GM18508 (cell line): Measurements from ENCODE around the gene ZNF519.

Experiments used
- ATAC-seq: cut with Tn5 transposase; IDR thresholded peaks from one replicate; pipeline ENCODE4 v1.9.1; 2021; ENCODE audit warnings: moderate number of reproducible peaks; ENCODE audit not compliant: insufficient read depth, unreplicated experiment

Gene ZNF519

DNA sequence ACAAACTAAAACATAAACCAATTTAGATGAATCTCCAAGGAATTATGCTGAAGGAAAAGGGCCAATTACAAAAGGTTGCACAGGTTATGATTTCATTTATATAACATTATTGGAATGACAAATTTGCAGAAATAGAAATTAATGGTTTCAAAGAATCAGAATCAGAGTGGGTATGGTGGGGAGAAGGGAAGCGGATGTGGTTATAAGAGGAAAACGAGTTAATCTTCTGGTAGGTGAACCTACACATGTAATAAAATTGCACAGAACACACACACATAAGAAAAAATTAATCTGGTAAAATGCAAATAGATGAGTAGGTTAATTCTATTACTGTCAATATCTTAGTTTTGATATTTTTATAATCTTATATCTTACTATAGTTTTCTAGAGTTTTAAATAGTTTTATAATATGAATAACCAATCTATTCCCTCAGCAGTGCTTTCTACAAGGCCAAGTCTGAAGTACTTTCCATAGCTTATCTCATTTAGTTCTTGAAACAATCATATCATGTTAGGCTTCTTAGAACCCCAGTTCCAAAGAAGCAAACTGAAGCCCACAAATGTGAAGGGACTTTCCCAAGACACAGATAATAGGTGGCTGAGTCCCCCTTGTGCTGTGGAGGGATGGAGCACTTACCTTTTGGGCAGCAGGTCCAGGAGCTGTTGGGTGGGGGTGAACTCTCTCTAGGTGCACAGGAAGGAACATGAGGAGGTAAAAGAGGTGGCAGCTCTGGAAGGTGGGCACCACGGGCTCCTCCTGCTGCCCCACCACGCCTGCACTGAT is 31.5 kb downstream of the ZNF519 start:
- ATAC-seq, result no peak

DNA sequence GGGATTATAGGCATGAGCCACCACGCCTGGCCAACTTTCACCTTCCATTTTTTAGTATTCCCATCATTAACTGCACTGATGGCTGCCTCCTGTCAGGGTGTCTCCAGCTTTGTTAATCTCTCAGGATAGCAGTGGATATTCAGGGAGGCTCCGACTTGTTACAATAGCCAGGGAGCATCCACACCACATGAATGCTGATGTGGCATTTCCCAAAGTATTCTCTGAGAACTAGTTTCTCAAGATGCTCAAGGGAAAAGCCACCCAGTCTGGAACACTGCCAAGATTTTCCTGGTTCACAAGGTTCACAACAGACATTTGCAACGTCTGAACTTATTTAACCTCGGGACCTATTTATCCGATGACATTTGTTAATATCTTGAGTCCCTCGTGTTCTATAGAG is 33.8 kb downstream of the ZNF519 start:
- no peak for ATAC-seq

DNA sequence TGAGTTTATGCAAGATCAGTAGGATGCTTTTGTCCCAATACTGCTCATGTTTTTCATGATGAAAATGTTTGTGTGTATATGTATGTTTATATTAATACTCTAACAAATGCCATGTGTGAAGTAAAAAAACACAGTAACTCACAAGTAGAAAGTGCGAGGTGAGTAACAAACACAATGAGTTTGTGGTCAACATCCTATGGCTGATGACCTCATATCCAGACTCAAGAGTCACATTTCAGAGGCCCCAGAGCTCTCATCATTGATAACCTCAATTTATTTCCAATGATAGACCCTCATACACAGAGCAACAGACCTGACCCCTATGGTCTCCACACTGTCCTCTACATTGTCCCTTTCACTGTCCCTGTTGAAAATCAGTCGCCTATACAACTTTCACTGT is 34.5 kb downstream of the ZNF519 start:
- ATAC-seq, result no peak

- ATAC-seq, result no peak
These were observed 38.8 kb downstream of the ZNF519 start for GRCh38 chr18:14093307-14093915.

- ATAC-seq, result no peak
These were observed 39.5 kb downstream of the ZNF519 start for GRCh38 chr18:14092625-14093306.

DNA sequence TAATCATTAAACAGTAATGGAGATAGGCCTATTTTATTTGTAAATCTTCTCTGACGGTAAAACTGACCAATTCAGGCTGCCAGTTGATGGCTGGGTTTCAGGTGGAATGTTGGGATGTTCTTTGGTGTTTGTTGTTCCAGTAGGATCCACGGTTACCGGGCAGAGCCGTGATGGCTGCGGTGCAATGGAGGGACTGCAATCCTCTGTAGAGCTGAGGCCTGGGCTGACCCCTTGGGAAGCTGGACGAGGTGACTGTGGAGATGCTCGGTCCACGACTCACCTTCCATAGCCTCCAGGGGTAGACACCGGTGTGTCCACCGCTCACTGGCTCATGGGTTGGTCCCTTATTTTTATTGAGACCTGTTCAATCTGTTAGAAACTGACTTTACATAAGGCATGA is 42.5 kb downstream of the ZNF519 start:
- no peak for ATAC-seq

GRCh38 chr18:14089191-14089590 is 43.0 kb downstream of the ZNF519 start:
- ATAC-seq, result no peak

DNA sequence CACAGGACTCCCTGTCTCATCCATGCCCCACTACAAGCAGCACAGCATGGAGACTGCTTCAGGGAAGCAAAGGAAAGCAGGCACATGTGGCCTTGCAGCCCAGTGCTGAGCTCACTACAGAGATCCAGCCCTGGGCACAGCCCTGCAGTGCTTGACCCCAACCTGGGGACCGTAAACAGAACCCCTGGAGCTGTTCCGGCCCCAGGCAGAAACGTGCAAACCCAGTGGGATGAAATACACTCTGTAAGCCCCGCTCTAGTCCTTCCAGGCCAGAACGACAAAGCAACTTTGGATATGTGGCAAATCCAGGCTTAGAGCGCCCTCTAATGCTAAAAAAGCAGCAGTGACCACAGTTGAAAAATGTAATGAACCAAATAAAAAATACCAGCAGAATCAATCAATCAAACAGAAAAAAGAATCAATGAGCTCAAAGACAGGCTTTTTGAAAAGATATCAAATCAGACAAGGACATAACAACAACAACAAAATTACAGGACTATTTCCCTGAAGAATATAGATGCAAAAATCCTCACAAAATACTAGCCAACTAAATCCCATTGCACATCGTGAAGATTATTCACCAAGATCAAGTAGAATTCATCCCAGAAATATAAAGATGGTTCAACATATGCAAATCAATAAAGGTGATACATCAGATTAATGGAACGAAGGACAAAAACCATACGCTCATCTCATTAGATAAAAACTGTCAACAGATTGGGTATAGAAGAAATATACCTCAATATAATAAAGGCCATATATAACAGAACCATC is 45.6 kb downstream of the ZNF519 start:
- no peak for ATAC-seq

- no peak for ATAC-seq
These were observed 46.3 kb downstream of the ZNF519 start for GRCh38 chr18:14085770-14086457.

DNA sequence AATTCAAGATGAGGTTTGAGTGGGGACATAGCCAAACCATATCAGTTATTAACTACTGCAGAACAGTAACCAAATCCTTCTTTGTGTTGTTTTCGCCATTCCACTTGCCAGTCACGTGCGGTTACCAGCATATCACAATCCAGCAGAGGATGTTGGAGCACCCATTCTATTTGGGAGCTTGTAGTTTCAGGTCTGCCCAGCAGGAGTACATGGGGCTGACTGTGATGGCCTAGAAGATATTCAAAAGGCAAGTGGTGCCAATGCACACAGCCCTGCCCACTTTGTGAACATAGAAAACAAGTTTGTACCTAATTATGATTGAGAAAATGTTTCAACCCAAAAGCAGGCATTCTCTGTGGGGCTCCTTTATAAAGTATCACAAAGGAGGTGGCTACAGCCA is 57.0 kb downstream of the ZNF519 start:
- no peak for ATAC-seq

DNA sequence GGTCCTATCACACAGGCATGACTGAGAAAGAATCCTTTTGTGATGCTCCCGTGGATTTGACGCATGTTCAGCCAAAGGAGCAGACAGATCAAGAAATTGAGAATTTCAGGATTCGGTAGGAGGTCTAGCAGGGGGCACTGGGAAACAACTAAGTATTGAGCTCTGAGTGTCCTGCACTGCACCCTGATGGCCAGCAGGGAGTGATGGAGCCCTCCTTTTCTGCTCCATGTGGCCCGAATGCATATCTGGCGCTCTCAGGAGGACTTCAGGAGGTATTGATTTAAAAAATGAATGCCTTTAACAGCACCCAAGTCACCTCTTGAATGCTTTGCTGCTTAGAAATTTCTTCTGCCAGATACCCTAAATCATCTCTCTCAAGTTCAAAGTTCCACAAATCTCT is 58.0 kb downstream of the ZNF519 start:
- no peak for ATAC-seq

GRCh38 chr18:14053661-14054060 is 78.6 kb downstream of the ZNF519 start:
- no peak for ATAC-seq
